ENCODE measurements around the gene PRPF19. TPM values are rescaled to one million over a fixed set of nuclear protein-coding genes. Genes with fewer than 3 reads are reported as not detected.

The PRPF19 gene
- total and polyA plus RNA-seq, 2 of the 4 experiments (the other 2 are of a cell fraction), result 29.8 to 50.4 TPM

- peaks cover 16% of the 10 kb centered on the region for H4K20me1 ChIP-seq (ENCODE audit: insufficient read depth, low read length)
- H3K23ac ChIP-seq (ENCODE audit: low read depth, low read length), result no peak overlapping the region
- in situ Hi-C loops (cut with MboI; ENCODE audit: low sequenced_read_pairs) (loop anchor here (5.0 kb wide), 1 partner anchor 122 kb away; no protein-coding TSS in a partner anchor), intact Hi-C loops (cut with micrococcal nuclease) (loop anchor here (1.0 kb wide), 2 partner anchors 68 to 124 kb away; no protein-coding TSS in a partner anchor), dilution Hi-C loops (cut with HindIII; ENCODE audit: low sequenced_read_pairs, unreplicated experiment) (no loop called here)
- no peak overlapping the region for H3K18ac ChIP-seq (ENCODE audit: low read depth, low read length)
- peaks cover 2 to 30% of the 10 kb centered on the region in 2 experiments; a peak in 3 of 4 replicates for H3K79me1 ChIP-seq (ENCODE audit: low read depth in 1 of 2, low read length in 2 of 2)
- H2AFZ ChIP-seq (replicated peaks; ENCODE audit: low read length, poor library complexity), result peak overlapping the region; percentile 14
- H3K27ac ChIP-seq (ENCODE audit: insufficient read depth, low read length), result no peak overlapping the region
- H2BK120ac ChIP-seq (ENCODE audit: low read depth, low read length), result no peak overlapping the region
- no peak overlapping the region for H2AK5ac ChIP-seq (ENCODE audit: low read depth, low read length)
- no peak overlapping the region for H2BK20ac ChIP-seq (ENCODE audit: low read depth, low read length)
- peaks cover 56% of the 10 kb centered on the region for H3K36me3 ChIP-seq (ENCODE audit: control insufficient read depth, insufficient read depth, low read length)
- CTCF ChIA-PET, result interaction anchor here (0.6 to 2.0 kb wide), 15 partner anchors 10 to 276 kb away, joined by 3 to 24 read pairs (median 4); no protein-coding TSS in a partner anchor
- BruUV-seq (replicated peaks), result no TSS peak
- no peak overlapping the region for H3K4me3 ChIP-seq (ENCODE audit: insufficient read depth, low read depth, low read length)
- no peak overlapping the region for H3K4ac ChIP-seq (ENCODE audit: low read depth, low read length)
- no peak overlapping the region for H2AK9ac ChIP-seq (replicated peaks; ENCODE audit: low read depth, low read length, poor library complexity)
- no peaks in the 10 kb centered on the region for H3K4me1 ChIP-seq (ENCODE audit: control insufficient read depth, insufficient read depth, low read length)
- no peak overlapping the region for H3K9ac ChIP-seq (ENCODE audit: low read depth, low read length)
- H3K9me1 ChIP-seq (ENCODE audit: insufficient read depth, low read length), result no peaks in the 10 kb centered on the region
- no peak overlapping the region for H3K56ac ChIP-seq (ENCODE audit: extremely low read depth, insufficient read depth, low read length)
- TF ChIP-seq SMC3 (IDR thresholded peaks at IDR 0.05; ENCODE audit: low read depth, low read length), result peak; percentile 90
- no peak for TF ChIP-seq CHD1 (IDR thresholded peaks at IDR 0.05; ENCODE audit: low read depth, low read length)
- TF ChIP-seq, protein P1, sequence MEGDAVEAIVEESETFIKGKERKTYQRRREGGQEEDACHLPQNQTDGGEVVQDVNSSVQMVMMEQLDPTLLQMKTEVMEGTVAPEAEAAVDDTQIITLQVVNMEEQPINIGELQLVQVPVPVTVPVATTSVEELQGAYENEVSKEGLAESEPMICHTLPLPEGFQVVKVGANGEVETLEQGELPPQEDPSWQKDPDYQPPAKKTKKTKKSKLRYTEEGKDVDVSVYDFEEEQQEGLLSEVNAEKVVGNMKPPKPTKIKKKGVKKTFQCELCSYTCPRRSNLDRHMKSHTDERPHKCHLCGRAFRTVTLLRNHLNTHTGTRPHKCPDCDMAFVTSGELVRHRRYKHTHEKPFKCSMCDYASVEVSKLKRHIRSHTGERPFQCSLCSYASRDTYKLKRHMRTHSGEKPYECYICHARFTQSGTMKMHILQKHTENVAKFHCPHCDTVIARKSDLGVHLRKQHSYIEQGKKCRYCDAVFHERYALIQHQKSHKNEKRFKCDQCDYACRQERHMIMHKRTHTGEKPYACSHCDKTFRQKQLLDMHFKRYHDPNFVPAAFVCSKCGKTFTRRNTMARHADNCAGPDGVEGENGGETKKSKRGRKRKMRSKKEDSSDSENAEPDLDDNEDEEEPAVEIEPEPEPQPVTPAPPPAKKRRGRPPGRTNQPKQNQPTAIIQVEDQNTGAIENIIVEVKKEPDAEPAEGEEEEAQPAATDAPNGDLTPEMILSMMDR (conservative IDR thresholded peaks at IDR 0.05; ENCODE audit: low read depth, low read length), result peak; percentile 93
- peak; percentile 69 for TF ChIP-seq MAFK (IDR thresholded peaks at IDR 0.05; ENCODE audit: low read depth, low read length)
- no peak for TF ChIP-seq FOS (IDR thresholded peaks at IDR 0.05; ENCODE audit: low read depth, low read length)
- TF ChIP-seq NFE2L2 (IDR thresholded peaks at IDR 0.05; ENCODE audit: low read depth, low read length), result peak; percentile 81
- TF ChIP-seq MXI1 (IDR thresholded peaks at IDR 0.05; ENCODE audit: borderline replicate concordance, low read depth, low read length), result no peak
- TF ChIP-seq RAD21 (IDR thresholded peaks at IDR 0.05; ENCODE audit: low read length), result peak; percentile 76
- H2BK5ac ChIP-seq (ENCODE audit: low read depth, low read length, poor library complexity, severe bottlenecking), result no peak overlapping the region
- H2BK15ac ChIP-seq (ENCODE audit: low read depth, low read length), result no peak overlapping the region
- WGBS, 2 experiments (ENCODE audit: extremely low coverage in 2 of 2, insufficient read length in 1 of 2), result 75% methylated on average over 4 of the region's 12 CpGs; no CpG with 5 or more reads in 1 of the 2 experiments
- DNase-seq, result peak; percentile 73
- no peak overlapping the region for H4K91ac ChIP-seq (ENCODE audit: insufficient read depth, low read depth, low read length)
- no peak overlapping the region for H3K4me2 ChIP-seq (ENCODE audit: low read depth, low read length)
- no peaks in the 10 kb centered on the region for H3K27me3 ChIP-seq (ENCODE audit: control insufficient read depth, insufficient read depth, low read length)
- H3K9me3 ChIP-seq (ENCODE audit: control insufficient read depth, insufficient read depth, low read length), result no peaks in the 10 kb centered on the region
- POLR2A ChIA-PET (ENCODE audit: unreplicated experiment), result no interaction called here
- no peak overlapping the region for H4K5ac ChIP-seq (ENCODE audit: low read depth, low read length)
- peak; percentile 99 for ATAC-seq (ENCODE audit: low read depth)
- no peak overlapping the region for H3K14ac ChIP-seq (replicated peaks; ENCODE audit: low read depth, low read length)
- no peak overlapping the region for H4K8ac ChIP-seq (ENCODE audit: low read depth in 2 of 2, low read length in 2 of 2)
Measured at GRCh38 chr11:60899046-60899936, 7.1 kb downstream of the PRPF19 start.
